Skeletal muscle cell (primary cell): ENCODE data around the gene H2BW2.
"Not testable (repeated sequence)": the region's sequence is repeated elsewhere in the genome, so short reads cannot be mapped to it uniquely, and the experiment has no call there.

Experiments
- DNase-seq: peaks from one replicate; pipeline ENCODE4 v3.0.0-alpha.2; 2010; ENCODE audit warnings: low read depth
- H3K4me3 ChIP-seq: 2 replicates; pipeline ENCODE4 v1.5.1; 2011; ENCODE audit warnings: low read depth, mild to moderate bottlenecking, control low read depth, low read length, moderate library complexity

The H2BW2 gene

DNA sequence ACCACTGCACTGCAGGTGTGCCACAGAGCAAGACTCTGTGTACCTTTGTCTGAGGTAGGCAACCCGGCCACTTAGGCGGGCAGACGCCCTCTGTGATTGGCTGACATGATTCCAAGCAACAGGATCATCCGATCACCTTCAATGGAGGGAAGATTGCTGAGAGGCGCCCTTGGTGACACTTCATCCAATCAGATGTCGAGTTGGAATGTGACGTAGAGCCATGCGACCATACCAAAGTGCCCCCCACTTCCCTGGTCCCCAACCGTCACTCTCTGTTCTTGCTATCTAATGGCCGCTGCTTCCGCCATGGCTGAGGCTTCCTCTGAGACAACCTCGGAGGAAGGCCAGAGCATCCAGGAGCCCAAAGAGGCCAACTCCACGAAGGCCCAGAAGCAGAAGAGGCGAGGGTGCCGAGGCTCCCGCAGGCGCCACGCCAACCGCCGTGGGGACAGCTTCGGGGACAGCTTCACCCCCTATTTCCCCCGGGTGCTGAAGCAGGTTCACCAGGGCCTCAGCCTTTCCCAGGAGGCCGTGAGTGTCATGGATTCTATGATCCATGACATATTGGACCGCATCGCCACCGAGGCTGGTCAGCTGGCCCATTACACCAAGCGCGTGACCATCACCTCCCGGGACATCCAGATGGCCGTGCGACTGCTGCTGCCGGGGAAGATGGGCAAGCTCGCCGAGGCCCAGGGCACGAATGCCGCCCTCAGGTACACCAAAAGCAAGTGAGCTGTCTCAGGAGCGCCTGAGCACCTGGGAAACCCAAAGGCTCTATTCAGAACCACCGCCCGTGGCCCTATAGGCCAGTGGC is at the start of gene H2BW2:
TSS of gene H2BW2 (plus strand) at position 268 of the 817 bp plus-strand sequence. CDS start at position 307, 39 bp downstream.
- H3K4me3 ChIP-seq = no peak within 1 kb of the TSS
- DNase-seq = no peak

DNA sequence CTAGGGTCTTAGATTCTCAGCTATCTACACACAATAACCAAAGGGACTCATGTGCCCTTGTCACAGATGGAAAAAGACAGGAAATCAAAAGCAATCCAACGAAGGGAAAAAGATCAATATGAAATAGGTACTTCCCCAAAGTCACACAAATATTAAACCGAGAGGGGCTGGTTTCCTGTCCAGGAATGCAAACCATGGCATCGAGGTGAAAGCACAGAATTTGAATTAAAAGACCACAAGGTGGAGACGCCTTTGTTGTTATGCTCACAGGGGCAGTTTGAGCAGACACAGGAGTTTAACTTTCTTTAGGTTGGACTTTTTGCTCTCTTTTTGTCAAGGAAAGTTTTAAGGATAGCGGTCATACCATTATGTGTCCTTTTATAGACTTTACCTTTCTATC is 40.5 kb upstream of the H2BW2 start:
- no peak for DNase-seq
- H3K4me3 ChIP-seq = no peak overlapping the region

DNA sequence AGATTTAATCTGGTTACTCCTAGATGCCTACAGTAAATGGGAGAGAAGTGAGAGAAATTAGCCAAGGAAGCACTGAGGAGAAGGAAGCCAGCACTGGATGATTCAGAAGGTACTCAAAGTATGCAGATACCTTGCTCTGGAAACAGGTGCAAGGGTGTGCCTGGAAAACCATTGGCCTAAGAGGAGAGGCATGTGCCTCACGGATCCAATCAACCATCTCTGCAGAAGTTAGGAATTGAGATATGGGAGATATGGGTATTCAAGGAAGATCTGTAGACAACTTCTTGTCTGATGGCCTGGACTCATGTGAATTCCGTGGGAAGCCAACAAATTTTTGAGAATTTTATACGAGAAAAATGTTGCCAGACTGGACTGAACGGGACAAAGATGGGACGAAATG is 30.9 kb upstream of the H2BW2 start:
- no peak overlapping the region for H3K4me3 ChIP-seq
- DNase-seq = no peak

DNA sequence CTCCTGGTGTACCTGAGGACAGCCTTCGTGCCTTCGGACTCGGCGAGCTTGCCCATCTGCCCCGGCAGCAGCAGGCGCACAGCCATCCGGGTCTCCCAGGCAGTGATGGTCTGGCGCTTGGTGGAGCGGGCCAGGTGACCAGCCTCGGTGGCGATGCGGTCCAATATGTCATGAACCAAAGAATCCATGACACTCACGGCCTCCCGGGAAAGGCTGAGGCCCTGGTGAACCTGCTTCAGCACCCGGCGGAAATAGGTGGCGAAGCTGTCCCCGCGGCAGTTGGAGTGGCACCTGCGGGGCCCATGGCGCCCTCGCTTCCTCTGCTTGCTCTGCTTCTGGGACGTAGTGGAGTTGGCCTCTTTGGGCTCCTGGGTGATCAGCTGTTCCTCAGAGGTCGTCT is 26.6 kb upstream of the H2BW2 start:
- H3K4me3 ChIP-seq = no peak overlapping the region
- no peak for DNase-seq

DNA sequence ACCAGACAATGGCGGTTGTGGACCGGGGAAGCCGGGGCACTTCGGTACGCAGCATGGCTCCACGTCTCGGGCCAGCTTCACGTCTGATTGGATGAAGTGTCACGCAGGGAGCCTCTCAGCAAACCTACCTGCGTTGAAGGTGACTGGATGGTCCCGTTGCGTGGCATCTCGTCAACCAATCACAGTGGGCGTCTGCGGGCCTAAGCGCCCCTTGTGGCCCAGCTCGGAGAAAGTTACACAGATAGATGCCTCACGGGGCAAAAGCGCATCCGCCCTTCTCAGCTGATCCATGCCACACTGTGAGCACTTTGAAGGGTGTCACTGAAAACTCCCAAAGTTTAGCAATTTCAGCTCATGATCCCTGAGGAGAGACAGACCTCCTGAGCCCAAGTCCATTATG is 26.1 kb upstream of the H2BW2 start, which contains the start of gene H2BW1:
TSS of gene H2BW1 (minus strand) at position 103 of the 400 bp plus-strand sequence. CDS start 132 bp downstream, outside the sequence.
- no peak for DNase-seq
- H3K4me3 ChIP-seq = no peak within 1 kb of the TSS

DNA sequence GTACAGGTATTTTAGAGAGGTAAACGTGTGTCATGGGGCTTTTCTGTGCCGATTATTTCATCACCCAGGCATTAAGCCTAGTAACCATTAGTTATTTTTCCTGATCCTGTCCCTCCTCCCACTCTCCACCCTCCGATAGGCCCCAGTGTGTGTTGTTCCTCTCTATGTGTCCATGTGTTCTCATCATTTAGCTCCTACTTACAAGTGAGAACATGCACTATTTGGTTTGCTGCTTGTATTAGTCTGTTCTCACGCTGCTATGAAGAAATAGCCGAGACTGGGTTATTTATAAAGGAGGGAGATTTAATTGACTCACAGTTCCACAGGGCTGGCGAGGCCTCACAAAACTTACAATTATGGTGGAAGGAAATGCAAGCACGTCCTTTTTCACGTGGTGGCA is 24.2 kb upstream of the H2BW2 start:
- not testable (repeated sequence) for H3K4me3 ChIP-seq, DNase-seq

DNA sequence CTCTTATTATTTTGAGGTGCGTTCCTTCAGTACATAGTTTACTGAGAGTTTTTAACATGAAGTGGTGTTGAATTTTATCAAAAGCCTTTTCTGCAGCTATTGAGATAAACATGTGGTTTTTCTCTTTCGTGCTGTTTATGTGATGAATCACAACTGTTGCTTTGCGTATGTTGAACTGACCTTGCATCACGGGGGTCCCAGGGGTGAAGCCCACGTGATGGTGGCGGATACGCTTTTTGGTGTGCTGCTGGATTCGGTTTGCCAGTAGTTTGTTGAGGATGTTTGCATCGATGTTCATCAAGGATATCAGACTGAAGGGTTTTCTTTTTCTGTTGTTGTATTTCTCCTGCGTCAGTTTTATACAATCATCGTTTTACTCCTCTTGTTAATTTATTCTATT is 21.6 kb upstream of the H2BW2 start:
- no peak overlapping the region for H3K4me3 ChIP-seq
- no peak for DNase-seq

DNA sequence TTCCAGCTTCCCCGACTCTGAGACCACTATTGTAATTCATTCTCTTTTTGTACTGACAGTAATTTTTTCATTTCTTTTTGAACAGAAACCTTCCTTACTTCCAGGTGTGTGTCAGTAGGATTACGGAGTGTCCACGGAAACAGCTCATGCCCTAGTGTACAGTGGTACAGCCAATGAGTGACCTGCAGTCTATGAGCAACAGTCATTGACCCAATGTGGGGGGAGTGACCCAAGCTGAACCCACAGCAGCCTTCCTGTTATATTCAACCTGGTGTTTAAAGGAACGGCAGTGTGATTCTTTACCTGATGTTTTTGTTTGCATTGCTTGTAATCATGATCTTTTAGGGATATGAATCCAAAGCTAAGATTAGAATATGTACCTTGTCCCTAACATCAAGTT is 1.2 kb downstream of the H2BW2 start:
- no peak overlapping the region for H3K4me3 ChIP-seq
- DNase-seq = no peak

DNA sequence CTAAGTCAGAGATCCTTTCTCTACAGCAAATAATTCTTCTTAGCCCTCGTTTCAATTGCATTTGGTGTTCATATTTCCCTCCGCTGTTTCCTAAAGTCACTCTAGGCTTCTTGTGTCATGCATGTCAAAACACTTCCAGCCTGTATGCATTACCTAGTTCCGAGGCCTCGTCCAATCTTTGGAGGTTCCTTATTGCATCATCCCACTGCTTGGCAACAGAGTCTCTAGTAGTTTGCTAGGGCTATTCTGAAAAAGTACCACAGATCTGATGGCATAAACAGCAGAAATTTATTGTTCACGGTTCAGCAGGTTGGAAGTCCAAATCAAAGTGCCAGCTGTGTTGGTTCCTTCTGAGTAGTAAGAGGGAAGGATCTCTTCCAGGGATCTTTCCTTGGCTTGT is 5.9 kb downstream of the H2BW2 start:
- DNase-seq = no peak

DNA sequence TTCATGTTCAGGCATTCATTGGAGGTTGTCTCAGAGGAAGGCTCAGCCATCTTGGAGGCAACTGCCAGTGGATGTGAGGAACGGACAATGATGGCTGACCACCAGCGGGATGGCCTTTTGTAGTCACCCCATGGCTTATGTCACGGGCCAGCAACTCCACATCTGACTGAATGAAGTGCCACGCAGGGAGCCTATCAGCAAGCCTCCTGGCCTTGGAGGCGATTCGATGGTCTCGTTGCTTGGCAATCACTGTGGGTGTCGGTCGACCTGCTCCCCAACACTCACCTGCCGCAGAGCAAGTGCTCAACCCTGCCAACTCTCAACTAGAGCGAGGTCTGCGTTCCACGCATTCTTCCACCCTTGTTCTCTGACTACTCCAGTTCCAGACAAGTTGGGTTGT is 7.4 kb downstream of the H2BW2 start:
- no peak for DNase-seq
- no peak overlapping the region for H3K4me3 ChIP-seq

More for the DNA sequence above, 5.9 kb downstream of the H2BW2 start:
- H3K4me3 ChIP-seq = no peak overlapping the region

DNA sequence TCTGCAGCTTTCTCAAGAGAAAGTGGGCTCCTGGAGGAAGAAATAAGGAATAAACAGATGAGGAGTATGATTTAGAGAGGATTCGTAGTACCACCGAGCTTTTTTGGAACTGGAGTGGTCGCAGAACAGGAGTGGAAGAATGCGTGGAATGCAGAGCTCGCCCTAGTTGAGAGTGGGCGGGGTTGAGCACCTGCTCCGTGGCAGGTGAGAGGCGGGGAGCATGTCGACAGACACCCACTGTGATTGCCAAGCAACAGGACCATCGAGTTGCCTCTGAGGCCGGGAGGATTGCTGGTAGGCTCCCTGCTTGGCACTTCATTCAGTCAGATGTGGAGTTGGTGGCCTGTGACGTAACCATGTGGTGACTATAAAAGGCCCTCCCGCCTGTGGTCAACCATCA is 15.2 kb downstream of the H2BW2 start:
- DNase-seq, H3K4me3 ChIP-seq: not testable (repeated sequence)

DNA sequence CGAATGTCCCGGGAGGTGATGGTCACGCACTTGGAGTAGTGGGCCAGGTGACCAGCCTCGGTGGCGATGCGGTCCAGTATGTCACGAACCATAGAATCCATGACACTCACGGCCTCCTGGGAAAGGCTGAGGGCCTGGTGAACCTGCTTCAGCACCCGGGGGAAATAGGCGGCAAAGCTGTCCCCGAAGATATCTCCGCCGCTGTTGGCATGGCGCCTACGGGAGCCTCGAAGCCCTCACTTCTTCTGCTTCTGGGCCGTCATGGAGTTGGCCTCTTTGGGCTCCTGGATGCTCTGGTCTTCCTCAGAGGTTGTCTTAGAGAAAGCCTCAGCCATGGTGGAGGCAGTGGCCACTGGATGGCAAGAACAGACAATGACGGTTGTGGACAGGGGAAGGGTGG is 22.9 kb downstream of the H2BW2 start:
- not testable (repeated sequence) for H3K4me3 ChIP-seq

DNA sequence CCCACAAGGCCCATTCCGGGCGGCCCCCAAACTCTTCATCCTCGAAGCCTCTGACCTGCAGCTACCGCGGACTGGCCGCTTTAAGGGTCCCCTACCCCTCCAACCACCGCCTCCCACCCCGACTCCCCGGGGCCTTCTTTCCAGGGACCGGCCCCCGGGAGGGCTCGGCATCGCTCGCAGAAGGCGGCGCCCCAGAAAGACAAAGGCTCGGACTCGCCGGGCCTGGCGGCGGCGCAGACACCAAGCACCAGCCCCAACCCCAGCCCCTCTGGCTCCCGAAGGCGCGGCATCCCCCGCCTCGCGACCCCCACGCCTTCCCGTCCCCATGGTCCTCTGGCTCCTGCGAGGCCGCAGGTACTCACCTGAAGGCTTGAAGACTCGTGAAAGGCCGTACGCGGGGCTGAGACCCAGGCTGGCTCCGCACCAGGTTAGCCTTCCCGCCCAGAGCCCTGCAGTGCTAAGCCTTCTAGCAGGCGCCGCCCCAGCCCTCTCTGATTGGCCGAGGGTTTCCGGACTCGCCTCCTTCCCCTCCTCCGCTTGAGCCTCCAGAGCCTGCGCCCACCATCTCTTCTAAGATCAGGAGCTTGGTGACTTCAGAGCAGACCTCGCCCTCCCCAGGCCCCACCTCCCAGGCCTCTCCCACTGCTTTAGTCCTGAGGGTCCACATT is 36.2 kb downstream of the H2BW2 start, which contains the start of gene TMSB15C:
TSS of gene TMSB15C (minus strand) at position 459 of the 668 bp plus-strand sequence.
- not testable (repeated sequence) for H3K4me3 ChIP-seq, DNase-seq

More for the DNA sequence above, 22.9 kb downstream of the H2BW2 start:
- not testable (repeated sequence) for DNase-seq

DNA sequence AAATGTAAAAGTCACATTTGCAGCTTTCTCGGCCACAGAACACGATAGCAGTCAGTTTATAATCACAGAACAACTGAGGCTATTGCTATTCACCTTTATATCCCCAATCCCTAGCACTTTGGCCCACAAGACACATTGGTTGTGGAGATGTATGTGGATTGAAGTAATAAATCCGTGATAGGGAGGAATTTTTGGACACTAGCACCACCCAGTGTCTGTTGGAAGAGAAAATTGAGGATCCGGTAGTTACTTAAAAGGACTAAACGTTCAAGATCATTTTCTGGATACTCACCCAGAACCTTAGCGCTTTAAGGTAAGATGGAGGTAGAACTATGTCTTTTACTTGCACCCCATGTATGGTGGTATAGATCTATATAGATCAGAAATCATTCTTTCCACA is 38.1 kb downstream of the H2BW2 start:
- not testable (repeated sequence) for H3K4me3 ChIP-seq, DNase-seq

DNA sequence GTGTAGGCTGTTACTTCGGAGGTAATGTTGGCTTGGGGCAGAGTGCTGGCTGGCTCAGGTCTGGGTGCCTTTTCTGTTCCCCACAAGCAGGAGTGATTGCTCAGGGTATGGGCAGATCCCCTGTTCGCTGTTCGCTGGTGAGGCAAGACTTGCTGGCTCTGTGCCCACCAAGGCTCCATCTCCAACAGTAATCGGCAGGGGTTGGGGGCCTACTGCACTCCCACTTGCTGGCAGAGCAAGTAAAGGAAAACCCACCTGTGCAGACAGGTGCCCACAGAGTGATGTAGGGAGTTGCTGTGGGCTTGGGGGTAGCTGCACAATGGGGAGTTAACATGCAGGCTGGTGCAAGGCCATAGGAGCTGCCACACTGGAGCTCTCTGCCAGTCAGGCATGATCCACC is 44.3 kb downstream of the H2BW2 start:
- H3K4me3 ChIP-seq = no peak overlapping the region
- no peak for DNase-seq

DNA sequence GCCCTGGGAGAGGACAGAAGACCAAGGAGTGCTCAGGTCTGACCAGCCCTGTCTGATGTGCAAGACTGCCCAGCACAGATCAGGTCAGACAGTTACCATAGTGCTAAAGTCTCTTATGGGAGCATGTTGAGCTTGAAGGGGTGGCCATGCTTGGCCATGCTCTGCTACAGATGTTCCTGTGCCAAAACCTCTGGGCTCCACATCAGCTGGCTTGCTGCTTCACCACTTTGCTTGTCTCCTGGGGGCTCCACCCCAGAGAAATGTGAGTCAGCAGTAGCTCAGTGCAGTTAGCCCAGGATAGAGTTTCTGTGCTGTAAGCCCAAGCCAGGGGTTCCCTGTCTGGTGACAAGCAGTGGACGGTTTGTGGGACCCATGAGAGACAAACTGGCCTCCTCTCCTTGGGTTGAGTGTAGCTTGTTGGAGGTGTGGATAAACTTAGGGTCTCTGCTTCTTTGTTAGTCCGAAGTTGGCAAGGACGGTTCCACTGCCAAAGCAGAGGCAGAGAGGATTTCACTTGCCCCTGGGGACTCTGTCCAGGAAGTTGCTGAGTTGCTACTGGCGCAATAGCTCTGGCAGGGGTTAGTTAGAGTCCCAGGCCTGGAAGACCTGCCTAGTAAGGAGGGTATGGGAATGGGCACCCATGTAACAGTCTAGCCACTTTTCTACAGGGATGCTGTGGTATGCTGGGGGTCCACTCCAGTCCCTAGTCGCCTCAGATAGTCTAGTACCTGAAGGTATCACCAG is 45.0 kb downstream of the H2BW2 start:
- no peak overlapping the region for H3K4me3 ChIP-seq
- DNase-seq = no peak

DNA sequence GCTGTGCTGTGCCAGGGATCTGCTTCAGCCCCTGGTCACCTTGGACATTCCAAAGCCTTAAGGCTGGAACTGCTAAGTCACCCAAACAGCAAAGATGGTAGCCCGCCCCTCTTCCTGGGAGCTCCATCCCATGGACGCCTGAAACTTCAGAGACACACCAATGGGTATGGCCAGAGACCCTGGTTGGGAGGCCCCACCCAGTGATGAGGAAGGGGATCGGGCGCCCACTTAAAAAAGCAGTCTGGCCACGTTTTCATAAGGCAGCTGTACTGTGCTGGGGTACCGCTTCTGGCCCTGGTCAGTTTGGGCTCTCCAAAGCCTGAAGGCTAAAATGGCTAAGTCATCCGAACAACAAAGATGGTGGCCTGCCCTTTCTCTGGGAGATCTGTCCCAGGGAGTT is 45.7 kb downstream of the H2BW2 start:
- no peak for DNase-seq
- H3K4me3 ChIP-seq = no peak overlapping the region

DNA sequence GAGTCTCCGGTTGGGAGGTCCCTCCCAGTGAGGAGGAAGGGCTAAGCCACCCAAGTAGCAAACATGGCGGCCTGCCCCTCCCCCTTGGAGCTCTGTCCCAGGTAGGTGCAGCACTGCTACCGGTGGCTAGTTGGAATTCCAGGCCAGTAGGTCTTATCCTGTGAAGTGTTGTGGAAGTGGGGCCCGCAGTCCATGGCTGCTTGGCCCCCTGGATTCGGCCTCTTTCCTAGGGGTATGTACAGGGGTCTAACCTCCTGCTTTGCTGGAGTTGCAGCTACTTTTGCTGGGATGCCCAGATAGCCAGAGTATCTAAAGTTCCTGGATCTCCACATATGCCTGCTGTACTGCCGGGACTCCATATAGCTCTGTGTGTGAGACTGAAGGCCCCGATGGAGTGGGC is 46.2 kb downstream of the H2BW2 start:
- DNase-seq = no peak
- no peak overlapping the region for H3K4me3 ChIP-seq
